ENCODE data around the gene POLR2I. TPM values are rescaled to one million over a fixed set of nuclear protein-coding genes. Genes with fewer than 3 reads are reported as not detected.

The POLR2I gene
- total and polyA plus RNA-seq, 2 experiments from 2014 or later = 64.5 to 229 TPM

DNA sequence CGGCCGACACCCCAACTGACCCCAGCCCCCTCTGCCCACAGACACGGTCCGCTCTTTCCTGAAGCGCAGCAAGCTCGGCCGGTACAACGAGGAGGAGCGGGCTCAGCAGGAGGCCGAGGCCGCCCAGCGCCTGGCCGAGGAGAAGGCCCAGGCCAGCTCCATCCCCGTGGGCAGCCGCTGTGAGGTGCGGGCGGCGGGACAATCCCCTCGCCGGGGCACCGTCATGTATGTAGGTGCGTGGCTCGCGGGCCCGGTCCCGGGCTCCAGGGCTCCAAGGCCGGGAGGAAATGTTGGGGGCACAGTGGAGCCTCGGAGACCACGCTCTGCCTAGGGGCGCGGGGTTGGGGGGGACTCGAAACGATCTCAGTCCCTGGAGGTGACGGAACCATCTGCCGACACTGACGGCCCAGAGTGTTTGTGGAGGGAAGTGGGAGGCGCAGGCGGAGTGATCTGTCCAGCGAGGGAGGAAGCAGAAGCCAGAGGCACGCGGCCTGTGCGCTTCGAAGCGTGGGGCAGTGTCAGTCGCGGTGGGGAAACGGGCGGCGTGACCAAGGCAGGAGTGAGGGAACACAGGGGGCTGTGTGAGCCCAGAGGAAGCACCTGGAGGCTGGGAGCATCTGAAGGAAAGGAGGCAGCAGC, 6.9 kb upstream of the POLR2I start:
- TF ChIP-seq, protein P1, sequence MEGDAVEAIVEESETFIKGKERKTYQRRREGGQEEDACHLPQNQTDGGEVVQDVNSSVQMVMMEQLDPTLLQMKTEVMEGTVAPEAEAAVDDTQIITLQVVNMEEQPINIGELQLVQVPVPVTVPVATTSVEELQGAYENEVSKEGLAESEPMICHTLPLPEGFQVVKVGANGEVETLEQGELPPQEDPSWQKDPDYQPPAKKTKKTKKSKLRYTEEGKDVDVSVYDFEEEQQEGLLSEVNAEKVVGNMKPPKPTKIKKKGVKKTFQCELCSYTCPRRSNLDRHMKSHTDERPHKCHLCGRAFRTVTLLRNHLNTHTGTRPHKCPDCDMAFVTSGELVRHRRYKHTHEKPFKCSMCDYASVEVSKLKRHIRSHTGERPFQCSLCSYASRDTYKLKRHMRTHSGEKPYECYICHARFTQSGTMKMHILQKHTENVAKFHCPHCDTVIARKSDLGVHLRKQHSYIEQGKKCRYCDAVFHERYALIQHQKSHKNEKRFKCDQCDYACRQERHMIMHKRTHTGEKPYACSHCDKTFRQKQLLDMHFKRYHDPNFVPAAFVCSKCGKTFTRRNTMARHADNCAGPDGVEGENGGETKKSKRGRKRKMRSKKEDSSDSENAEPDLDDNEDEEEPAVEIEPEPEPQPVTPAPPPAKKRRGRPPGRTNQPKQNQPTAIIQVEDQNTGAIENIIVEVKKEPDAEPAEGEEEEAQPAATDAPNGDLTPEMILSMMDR (IDR thresholded peaks at IDR 0.05; ENCODE audit: low read depth, low read length) = no peak
- no peaks in the 10 kb centered on the region for H3K4me1 ChIP-seq (ENCODE audit: low read depth)
- no peaks in the 10 kb centered on the region for H3K9me3 ChIP-seq (ENCODE audit: low read depth)
- no peak overlapping the region for H3K27ac ChIP-seq
- no peak for DNase-seq (ENCODE audit: low read depth in 1 of 2, low spot score in 1 of 2)
- no peak overlapping the region for H3K4me3 ChIP-seq
- H3K36me3 ChIP-seq = peaks cover 12% of the 10 kb centered on the region
- no peaks in the 10 kb centered on the region for H3K27me3 ChIP-seq

DNA sequence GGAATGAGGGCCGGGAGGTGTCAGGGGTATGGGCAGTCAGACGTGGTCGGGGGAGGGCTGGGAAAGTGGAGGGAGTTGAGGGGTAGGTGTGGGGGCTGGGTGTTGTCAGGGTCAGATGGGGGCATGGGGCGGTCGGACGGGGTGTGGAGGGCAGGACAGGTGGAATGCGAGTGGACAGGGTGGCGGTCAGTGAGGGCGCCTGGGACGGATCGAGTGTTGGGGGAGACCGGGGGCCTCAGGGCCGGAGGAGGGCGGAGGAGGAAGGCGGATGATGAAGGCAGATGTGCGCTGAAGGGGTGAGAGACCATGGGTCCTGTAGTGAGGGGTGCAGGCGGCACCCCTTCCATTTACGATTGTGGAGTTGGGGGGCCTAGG, 6.3 kb upstream of the POLR2I start:
- TF ChIP-seq, protein P1 (IDR thresholded peaks at IDR 0.05; ENCODE audit: low read depth, low read length) = no peak
- no peaks in the 10 kb centered on the region for H3K27me3 ChIP-seq
- H3K4me1 ChIP-seq (ENCODE audit: low read depth) = no peaks in the 10 kb centered on the region
- no peak for DNase-seq (ENCODE audit: low read depth in 1 of 2, low spot score in 1 of 2)
- peaks cover 12% of the 10 kb centered on the region for H3K36me3 ChIP-seq
- no peak overlapping the region for H3K27ac ChIP-seq
- no peak overlapping the region for H3K4me3 ChIP-seq
- no peaks in the 10 kb centered on the region for H3K9me3 ChIP-seq (ENCODE audit: low read depth)

DNA sequence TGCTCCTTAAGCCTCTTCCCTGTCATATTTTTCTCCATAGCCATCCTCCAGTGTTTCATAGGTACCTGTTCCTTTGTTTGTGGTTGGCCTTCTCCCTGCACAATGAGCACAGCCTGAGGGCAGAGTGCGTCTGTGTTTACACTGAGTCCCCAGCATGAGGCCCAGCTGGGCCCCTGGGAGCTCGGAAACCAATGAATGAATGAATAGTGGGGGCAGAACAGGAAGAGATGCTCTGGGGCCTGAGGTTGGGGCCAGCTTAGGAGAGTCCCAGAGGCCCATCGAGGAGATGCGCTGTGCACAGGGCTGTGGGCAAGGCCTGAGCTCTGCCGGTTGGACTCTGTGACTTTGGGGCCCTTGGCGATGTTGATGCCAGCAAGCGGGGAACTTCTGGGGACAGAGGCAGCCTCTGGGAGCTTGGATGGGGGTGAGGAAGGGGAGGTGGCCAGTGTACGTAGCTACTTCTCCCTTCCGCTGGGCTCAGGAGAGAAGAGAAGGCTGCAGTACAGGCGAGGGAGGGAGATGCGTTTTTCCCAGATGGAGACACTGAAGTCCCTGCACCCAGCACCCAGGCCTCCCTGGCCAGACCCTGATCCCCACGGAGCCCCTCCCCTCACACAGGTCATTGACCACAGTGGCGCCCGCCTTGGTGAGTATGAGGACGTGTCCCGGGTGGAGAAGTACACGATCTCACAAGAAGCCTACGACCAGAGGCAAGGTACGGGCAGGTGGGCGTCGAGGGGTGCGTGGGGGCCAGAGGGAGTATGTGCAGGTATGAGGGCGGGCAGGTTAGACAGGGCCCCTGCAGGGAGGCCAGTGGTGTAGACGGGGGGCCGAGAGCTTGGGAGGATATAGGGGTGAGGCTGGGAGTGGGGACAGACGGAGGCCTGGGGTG, 5.7 kb upstream of the POLR2I start:
- no peaks in the 10 kb centered on the region for H3K4me1 ChIP-seq (ENCODE audit: low read depth)
- H3K4me3 ChIP-seq = no peak overlapping the region
- H3K27me3 ChIP-seq = no peaks in the 10 kb centered on the region
- H3K36me3 ChIP-seq = peaks cover 6% of the 10 kb centered on the region
- no peaks in the 10 kb centered on the region for H3K9me3 ChIP-seq (ENCODE audit: low read depth)
- no peak for DNase-seq (ENCODE audit: low read depth in 1 of 2, low spot score in 1 of 2)
- H3K27ac ChIP-seq = no peak overlapping the region
- TF ChIP-seq, protein P1 (IDR thresholded peaks at IDR 0.05; ENCODE audit: low read depth, low read length) = no peak

DNA sequence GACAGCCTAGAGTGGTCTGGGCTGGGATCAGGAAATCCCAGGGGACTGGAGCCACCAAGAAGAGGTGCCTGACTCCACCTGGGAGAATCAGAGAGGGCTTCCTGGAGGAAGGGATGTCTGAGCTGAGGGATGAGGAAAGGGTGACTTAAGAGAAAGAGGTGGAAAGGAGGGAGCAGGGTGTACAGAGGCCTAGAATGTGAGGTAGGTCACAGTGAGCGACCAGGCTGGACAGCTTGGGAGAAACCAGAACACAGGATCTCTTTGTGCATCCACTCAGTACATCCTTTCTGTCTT, 1.6 kb upstream of the POLR2I start:
- no peaks in the 10 kb centered on the region for H3K9me3 ChIP-seq (ENCODE audit: low read depth)
- H3K27ac ChIP-seq = no peak overlapping the region
- TF ChIP-seq, protein P1 (IDR thresholded peaks at IDR 0.05; ENCODE audit: low read depth, low read length) = no peak
- H3K36me3 ChIP-seq = peaks cover 8% of the 10 kb centered on the region
- no peaks in the 10 kb centered on the region for H3K4me1 ChIP-seq (ENCODE audit: low read depth)
- DNase-seq (ENCODE audit: low read depth in 1 of 2, low spot score in 1 of 2) = no peak
- H3K27me3 ChIP-seq = no peaks in the 10 kb centered on the region
- peak overlapping the region; percentile 73 for H3K4me3 ChIP-seq

DNA sequence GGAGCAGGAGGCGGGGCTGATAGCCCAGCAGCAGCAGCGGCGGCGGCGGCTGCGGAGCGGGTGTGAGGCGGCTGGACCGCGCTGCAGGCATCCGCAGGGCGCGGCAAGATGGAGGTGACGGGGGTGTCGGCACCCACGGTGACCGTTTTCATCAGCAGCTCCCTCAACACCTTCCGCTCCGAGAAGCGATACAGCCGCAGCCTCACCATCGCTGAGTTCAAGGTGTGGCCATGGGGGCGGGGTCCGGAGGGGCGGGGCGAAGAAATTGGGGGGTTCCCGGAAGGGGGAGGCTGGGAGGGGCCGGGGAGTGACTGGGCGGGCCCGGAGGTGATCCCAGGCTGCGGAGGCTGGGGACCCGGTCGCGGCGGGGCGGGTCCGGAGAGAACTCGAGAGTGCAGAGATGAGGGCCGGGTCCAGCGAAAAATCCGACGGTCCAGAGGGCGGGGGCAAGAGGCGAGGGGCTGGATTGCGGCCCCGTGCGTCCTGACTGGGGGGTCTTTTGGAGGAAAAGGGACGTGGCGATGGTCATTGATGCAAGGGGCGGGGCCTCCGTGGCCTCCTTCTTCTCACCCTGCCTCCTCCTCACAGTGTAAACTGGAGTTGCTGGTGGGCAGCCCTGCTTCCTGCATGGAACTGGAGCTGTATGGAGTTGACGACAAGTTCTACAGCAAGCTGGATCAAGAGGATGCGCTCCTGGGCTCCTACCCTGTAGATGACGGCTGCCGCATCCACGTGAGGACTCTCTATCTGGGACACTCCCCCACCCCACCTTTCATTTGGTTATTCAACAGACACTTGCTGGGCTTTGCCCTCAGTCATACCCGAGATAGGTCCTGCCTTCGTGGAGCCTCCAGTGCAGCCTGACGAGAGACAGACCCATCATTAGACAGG, 1.0 kb upstream of the POLR2I start, which contains the start of gene TBCB:
Gene TBCB, plus strand, starts transcription at position 16 of the 891 bp plus-strand sequence. Its CDS starts 93 bp downstream, at position 109.
- Histone ChIP-seq H3K4me1 (ENCODE audit: low read depth) (no peaks in the 10 kb centered on the region), H3K36me3 (peaks cover 8% of the 10 kb centered on the region), H3K4me3 (peak within 1 kb of the TSS; percentile 73), H3K9me3 (ENCODE audit: low read depth) (no peaks in the 10 kb centered on the region), H3K27ac (peak within 1 kb of the TSS; percentile 71), H3K27me3 (no peaks in the 10 kb centered on the region)
- TF ChIP-seq, protein P1 (IDR thresholded peaks at IDR 0.05; ENCODE audit: low read depth, low read length) = no peak
- DNase-seq (ENCODE audit: low read depth in 1 of 2, low spot score in 1 of 2) = peak; percentile 45 to 57

Data from cardiac muscle cell (in vitro differentiated cells and primary cell).